Measurements from ENCODE around the gene MUC2. TPM values are rescaled to one million over a fixed set of nuclear protein-coding genes. Genes with fewer than 3 reads are reported as not detected.

MUC2 gene
- total and polyA plus RNA-seq, 2 experiments from 2014 or later = not detected

- H3K36me3 Mint-ChIP-seq (ENCODE audit: low read depth) = no peaks in the 10 kb centered on the region; the same call in 2 of the 3 replicates
- H3K79me2 ChIP-seq (replicated peaks; ENCODE audit: insufficient read depth) = no peaks in the 10 kb centered on the region
- no peak overlapping the region for H3K4me3 Mint-ChIP-seq
- no peak overlapping the region for H3K4me3 ChIP-seq
- H3K27ac ChIP-seq (ENCODE audit: low read depth) = no peak overlapping the region
- H3F3A ChIP-seq (replicated peaks; ENCODE audit: low read depth) = peaks cover 8% of the 10 kb centered on the region
- H3K27me3 Mint-ChIP-seq (ENCODE audit: insufficient read depth, low read depth, poor library complexity) = peaks cover 8% of the 10 kb centered on the region
- no peaks in the 10 kb centered on the region for H3K4me1 Mint-ChIP-seq
- ATAC-seq (no peak), DNase-seq (ENCODE audit: low spot score) (no peak)
- TF ChIP-seq STAT1 (IDR thresholded peaks at IDR 0.05; ENCODE audit: unreplicated experiment) (no peak), ETS1 (IDR thresholded peaks at IDR 0.05) (no peak), JUNB (IDR thresholded peaks at IDR 0.05; ENCODE audit: unreplicated experiment) (no peak), POLR2AphosphoS5 (IDR thresholded peaks at IDR 0.05; ENCODE audit: low read depth) (no peak), ZNF114 (CRISPR knock-in tag; IDR thresholded peaks at IDR 0.05) (no peak), EZH2phosphoT487 (IDR thresholded peaks at IDR 0.05; ENCODE audit: unreplicated experiment) (no peak), NANOG (IDR thresholded peaks at IDR 0.05; ENCODE audit: borderline replicate concordance) (no peak), ZNF331 (CRISPR knock-in tag; IDR thresholded peaks at IDR 0.05; ENCODE audit: low read depth) (no peak), EZH2 (IDR thresholded peaks at IDR 0.05; ENCODE audit: low read depth, unreplicated experiment) (no peak), CREB1 (CRISPR knock-in tag; IDR thresholded peaks at IDR 0.05; ENCODE audit: low read depth) (no peak)
- TF ChIP-seq, protein P1, sequence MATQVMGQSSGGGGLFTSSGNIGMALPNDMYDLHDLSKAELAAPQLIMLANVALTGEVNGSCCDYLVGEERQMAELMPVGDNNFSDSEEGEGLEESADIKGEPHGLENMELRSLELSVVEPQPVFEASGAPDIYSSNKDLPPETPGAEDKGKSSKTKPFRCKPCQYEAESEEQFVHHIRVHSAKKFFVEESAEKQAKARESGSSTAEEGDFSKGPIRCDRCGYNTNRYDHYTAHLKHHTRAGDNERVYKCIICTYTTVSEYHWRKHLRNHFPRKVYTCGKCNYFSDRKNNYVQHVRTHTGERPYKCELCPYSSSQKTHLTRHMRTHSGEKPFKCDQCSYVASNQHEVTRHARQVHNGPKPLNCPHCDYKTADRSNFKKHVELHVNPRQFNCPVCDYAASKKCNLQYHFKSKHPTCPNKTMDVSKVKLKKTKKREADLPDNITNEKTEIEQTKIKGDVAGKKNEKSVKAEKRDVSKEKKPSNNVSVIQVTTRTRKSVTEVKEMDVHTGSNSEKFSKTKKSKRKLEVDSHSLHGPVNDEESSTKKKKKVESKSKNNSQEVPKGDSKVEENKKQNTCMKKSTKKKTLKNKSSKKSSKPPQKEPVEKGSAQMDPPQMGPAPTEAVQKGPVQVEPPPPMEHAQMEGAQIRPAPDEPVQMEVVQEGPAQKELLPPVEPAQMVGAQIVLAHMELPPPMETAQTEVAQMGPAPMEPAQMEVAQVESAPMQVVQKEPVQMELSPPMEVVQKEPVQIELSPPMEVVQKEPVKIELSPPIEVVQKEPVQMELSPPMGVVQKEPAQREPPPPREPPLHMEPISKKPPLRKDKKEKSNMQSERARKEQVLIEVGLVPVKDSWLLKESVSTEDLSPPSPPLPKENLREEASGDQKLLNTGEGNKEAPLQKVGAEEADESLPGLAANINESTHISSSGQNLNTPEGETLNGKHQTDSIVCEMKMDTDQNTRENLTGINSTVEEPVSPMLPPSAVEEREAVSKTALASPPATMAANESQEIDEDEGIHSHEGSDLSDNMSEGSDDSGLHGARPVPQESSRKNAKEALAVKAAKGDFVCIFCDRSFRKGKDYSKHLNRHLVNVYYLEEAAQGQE (IDR thresholded peaks at IDR 0.05; ENCODE audit: unreplicated experiment) = no peak
- TF ChIP-seq, protein P2, sequence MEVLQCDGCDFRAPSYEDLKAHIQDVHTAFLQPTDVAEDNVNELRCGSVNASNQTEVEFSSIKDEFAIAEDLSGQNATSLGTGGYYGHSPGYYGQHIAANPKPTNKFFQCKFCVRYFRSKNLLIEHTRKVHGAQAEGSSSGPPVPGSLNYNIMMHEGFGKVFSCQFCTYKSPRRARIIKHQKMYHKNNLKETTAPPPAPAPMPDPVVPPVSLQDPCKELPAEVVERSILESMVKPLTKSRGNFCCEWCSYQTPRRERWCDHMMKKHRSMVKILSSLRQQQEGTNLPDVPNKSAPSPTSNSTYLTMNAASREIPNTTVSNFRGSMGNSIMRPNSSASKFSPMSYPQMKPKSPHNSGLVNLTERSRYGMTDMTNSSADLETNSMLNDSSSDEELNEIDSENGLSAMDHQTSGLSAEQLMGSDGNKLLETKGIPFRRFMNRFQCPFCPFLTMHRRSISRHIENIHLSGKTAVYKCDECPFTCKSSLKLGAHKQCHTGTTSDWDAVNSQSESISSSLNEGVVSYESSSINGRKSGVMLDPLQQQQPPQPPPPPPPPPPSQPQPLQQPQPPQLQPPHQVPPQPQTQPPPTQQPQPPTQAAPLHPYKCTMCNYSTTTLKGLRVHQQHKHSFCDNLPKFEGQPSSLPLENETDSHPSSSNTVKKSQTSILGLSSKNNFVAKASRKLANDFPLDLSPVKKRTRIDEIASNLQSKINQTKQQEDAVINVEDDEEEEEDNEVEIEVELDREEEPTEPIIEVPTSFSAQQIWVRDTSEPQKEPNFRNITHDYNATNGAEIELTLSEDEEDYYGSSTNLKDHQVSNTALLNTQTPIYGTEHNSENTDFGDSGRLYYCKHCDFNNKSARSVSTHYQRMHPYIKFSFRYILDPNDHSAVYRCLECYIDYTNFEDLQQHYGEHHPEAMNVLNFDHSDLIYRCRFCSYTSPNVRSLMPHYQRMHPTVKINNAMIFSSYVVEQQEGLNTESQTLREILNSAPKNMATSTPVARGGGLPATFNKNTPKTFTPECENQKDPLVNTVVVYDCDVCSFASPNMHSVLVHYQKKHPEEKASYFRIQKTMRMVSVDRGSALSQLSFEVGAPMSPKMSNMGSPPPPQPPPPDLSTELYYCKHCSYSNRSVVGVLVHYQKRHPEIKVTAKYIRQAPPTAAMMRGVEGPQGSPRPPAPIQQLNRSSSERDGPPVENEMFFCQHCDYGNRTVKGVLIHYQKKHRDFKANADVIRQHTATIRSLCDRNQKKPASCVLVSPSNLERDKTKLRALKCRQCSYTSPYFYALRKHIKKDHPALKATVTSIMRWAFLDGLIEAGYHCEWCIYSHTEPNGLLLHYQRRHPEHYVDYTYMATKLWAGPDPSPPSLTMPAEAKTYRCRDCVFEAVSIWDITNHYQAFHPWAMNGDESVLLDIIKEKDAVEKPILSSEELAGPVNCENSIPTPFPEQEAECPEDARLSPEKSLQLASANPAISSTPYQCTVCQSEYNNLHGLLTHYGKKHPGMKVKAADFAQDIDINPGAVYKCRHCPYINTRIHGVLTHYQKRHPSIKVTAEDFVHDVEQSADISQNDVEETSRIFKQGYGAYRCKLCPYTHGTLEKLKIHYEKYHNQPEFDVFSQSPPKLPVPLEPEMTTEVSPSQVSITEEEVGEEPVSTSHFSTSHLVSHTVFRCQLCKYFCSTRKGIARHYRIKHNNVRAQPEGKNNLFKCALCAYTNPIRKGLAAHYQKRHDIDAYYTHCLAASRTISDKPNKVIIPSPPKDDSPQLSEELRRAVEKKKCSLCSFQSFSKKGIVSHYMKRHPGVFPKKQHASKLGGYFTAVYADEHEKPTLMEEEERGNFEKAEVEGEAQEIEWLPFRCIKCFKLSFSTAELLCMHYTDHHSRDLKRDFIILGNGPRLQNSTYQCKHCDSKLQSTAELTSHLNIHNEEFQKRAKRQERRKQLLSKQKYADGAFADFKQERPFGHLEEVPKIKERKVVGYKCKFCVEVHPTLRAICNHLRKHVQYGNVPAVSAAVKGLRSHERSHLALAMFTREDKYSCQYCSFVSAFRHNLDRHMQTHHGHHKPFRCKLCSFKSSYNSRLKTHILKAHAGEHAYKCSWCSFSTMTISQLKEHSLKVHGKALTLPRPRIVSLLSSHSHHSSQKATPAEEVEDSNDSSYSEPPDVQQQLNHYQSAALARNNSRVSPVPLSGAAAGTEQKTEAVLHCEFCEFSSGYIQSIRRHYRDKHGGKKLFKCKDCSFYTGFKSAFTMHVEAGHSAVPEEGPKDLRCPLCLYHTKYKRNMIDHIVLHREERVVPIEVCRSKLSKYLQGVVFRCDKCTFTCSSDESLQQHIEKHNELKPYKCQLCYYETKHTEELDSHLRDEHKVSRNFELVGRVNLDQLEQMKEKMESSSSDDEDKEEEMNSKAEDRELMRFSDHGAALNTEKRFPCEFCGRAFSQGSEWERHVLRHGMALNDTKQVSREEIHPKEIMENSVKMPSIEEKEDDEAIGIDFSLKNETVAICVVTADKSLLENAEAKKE (CRISPR knock-in tag; IDR thresholded peaks at IDR 0.05) = no peak
- TF ChIP-seq, protein P3, sequence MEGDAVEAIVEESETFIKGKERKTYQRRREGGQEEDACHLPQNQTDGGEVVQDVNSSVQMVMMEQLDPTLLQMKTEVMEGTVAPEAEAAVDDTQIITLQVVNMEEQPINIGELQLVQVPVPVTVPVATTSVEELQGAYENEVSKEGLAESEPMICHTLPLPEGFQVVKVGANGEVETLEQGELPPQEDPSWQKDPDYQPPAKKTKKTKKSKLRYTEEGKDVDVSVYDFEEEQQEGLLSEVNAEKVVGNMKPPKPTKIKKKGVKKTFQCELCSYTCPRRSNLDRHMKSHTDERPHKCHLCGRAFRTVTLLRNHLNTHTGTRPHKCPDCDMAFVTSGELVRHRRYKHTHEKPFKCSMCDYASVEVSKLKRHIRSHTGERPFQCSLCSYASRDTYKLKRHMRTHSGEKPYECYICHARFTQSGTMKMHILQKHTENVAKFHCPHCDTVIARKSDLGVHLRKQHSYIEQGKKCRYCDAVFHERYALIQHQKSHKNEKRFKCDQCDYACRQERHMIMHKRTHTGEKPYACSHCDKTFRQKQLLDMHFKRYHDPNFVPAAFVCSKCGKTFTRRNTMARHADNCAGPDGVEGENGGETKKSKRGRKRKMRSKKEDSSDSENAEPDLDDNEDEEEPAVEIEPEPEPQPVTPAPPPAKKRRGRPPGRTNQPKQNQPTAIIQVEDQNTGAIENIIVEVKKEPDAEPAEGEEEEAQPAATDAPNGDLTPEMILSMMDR (conservative IDR thresholded peaks at IDR 0.05; ENCODE audit: low read depth in 2 of 2) = no peak
- peaks cover 10% of the 10 kb centered on the region for H3K9me3 Mint-ChIP-seq
- no peaks in the 10 kb centered on the region for H3K36me3 ChIP-seq (ENCODE audit: insufficient read depth)
- no peaks in the 10 kb centered on the region for H3K9me2 ChIP-seq (ENCODE audit: insufficient read depth)
- no peak overlapping the region for H3K4me2 ChIP-seq
- no peaks in the 10 kb centered on the region for H3K27me3 ChIP-seq (ENCODE audit: insufficient read depth)
- H2AFZ ChIP-seq = no peak overlapping the region
- H4K20me1 ChIP-seq (replicated peaks; ENCODE audit: insufficient read depth) = no peaks in the 10 kb centered on the region
- H3K27ac Mint-ChIP-seq = no peak overlapping the region
- no peaks in the 10 kb centered on the region for H3K4me1 ChIP-seq (ENCODE audit: insufficient read depth)
Measured at GRCh38 chr11:1088927-1089737, 14.5 kb downstream of the MUC2 start.
